Stimulated activated CD4-positive, alpha-beta T cell treated with anti-CD3 and anti-CD28 coated beads, Interleukin-12 subunit alpha, Interleukin-12 subunit beta, amount 100 ng/mL, for 4 hours (primary cell): ENCODE measurements around the gene ZNF195.
"Not testable (repeated sequence)": the region's sequence is repeated elsewhere in the genome, so short reads cannot be mapped to it uniquely, and the experiment has no call there.

Experiments
- DNase-seq: peaks from one replicate; pipeline ENCODE4 v3.0.0-alpha.2; 2020

ZNF195 gene

GRCh38 chr11:3402181-3402860 lies 23.4 kb upstream of the ZNF195 start:
- DNase-seq, result not testable (repeated sequence)

- not testable (repeated sequence) for DNase-seq
Measured at GRCh38 chr11:3401052-3401451, 22.1 kb upstream of the ZNF195 start.

- DNase-seq, result not testable (repeated sequence)
Measured at GRCh38 chr11:3398509-3398908, 19.6 kb upstream of the ZNF195 start.

- not testable (repeated sequence) for DNase-seq
Measured at GRCh38 chr11:3398106-3398505, 19.2 kb upstream of the ZNF195 start.

- DNase-seq, result not testable (repeated sequence)
Measured at GRCh38 chr11:3397210-3397609, 18.3 kb upstream of the ZNF195 start.

- not testable (repeated sequence) for DNase-seq
Measured at GRCh38 chr11:3395468-3395867, 16.5 kb upstream of the ZNF195 start.

GRCh38 chr11:3394956-3395355 lies 16.0 kb upstream of the ZNF195 start:
- DNase-seq, result not testable (repeated sequence)

GRCh38 chr11:3393450-3393849 lies 14.5 kb upstream of the ZNF195 start:
- not testable (repeated sequence) for DNase-seq

- DNase-seq, result no peak
Measured at GRCh38 chr11:3382613-3383285, 3.8 kb upstream of the ZNF195 start.

- no peak for DNase-seq
Measured at GRCh38 chr11:3381794-3382193, 2.8 kb upstream of the ZNF195 start.

GRCh38 chr11:3380706-3381545 lies 2.0 kb upstream of the ZNF195 start:
- DNase-seq, result no peak

GRCh38 chr11:3375552-3375951 lies 3.4 kb downstream of the ZNF195 start:
- no peak for DNase-seq

GRCh38 chr11:3370311-3370870 lies 8.6 kb downstream of the ZNF195 start:
- no peak for DNase-seq

- no peak for DNase-seq
Measured at GRCh38 chr11:3369366-3369765, 9.6 kb downstream of the ZNF195 start.

GRCh38 chr11:3368199-3368598 lies 10.7 kb downstream of the ZNF195 start:
- DNase-seq, result no peak

- no peak for DNase-seq
Measured at GRCh38 chr11:3367221-3367620, 11.7 kb downstream of the ZNF195 start.

- DNase-seq, result no peak
Measured at GRCh38 chr11:3359092-3359824, 19.7 kb downstream of the ZNF195 start.

- no peak for DNase-seq
Measured at GRCh38 chr11:3357994-3358676, 20.8 kb downstream of the ZNF195 start.

- DNase-seq, result no peak
Measured at GRCh38 chr11:3357302-3357701, 21.6 kb downstream of the ZNF195 start.

GRCh38 chr11:3356858-3357257 lies 22.1 kb downstream of the ZNF195 start:
- no peak for DNase-seq

- DNase-seq, result no peak
Measured at GRCh38 chr11:3353066-3353465, 25.9 kb downstream of the ZNF195 start.

GRCh38 chr11:3347127-3347526 lies 31.8 kb downstream of the ZNF195 start:
- DNase-seq, result no peak
